Neural crest cell (in vitro differentiated cells): ENCODE measurements around the gene MS4A10. TPM values are rescaled to one million over a fixed set of nuclear protein-coding genes. Genes with fewer than 3 reads are reported as not detected.

Experiments used
- DNase-seq: peaks from one replicate; pipeline ENCODE4 v3.0.0; 2021; ENCODE audit warnings: low read depth, mixed read lengths, low spot score
- H3K27ac Mint-ChIP-seq: one replicate; pipeline ENCODE4 v1.8.0; 2021; ENCODE audit warnings: mild to moderate bottlenecking, mixed read lengths; ENCODE audit not compliant: unreplicated experiment
- H3K27me3 Mint-ChIP-seq: 2 replicates; pipeline ENCODE4 v1.8.0; 2021; ENCODE audit warnings: low read depth, mild to moderate bottlenecking, mixed read lengths
- H3K36me3 Mint-ChIP-seq: 2 replicates; pipeline ENCODE4 v1.8.0; 2021; ENCODE audit warnings: low read depth, mild to moderate bottlenecking, mixed read lengths
- H3K4me1 Mint-ChIP-seq: 2 replicates; pipeline ENCODE4 v1.8.0; 2021; ENCODE audit warnings: mixed read lengths
- H3K4me3 Mint-ChIP-seq: one replicate; pipeline ENCODE4 v1.8.0; 2021; ENCODE audit warnings: mild to moderate bottlenecking, mixed read lengths
- H3K9me3 Mint-ChIP-seq: 2 replicates; pipeline ENCODE4 v1.8.0; 2021; ENCODE audit warnings: mixed read lengths
- CTCF ChIP-seq: fragments of 200-600 bp; sonication (generic); conservative IDR thresholded peaks from 2 replicates; pipeline ENCODE4 v1.5.0; 2021; ENCODE audit warnings: antibody characterized with exemption, mild to moderate bottlenecking
- total RNA-seq: library from RNA; stranded (reverse); gene quantifications from 2 replicates; pipeline ENCODE4 v1.2.1, GENCODE V29; 2021

Gene MS4A10
- total RNA-seq, 1 donor from 2014 or later, result not detected

GRCh38 chr11:60762851-60763691 is 22.1 kb upstream of the MS4A10 start:
- Mint-ChIP-seq H3K9me3 (no peaks in the 10 kb centered on the region), H3K27ac (no peak overlapping the region)
- TF ChIP-seq CTCF, result peak; percentile 55

GRCh38 chr11:60763692-60764369 is 21.3 kb upstream of the MS4A10 start:
- Mint-ChIP-seq H3K9me3 (no peaks in the 10 kb centered on the region), H3K27me3 (peaks cover 9% of the 10 kb centered on the region), H3K4me3 (no peak overlapping the region), H3K36me3 (no peaks in the 10 kb centered on the region), H3K4me1 (no peaks in the 10 kb centered on the region), H3K27ac (no peak overlapping the region)
- DNase-seq, result no peak
- TF ChIP-seq CTCF, result no peak

More at GRCh38 chr11:60762851-60763691, 22.1 kb upstream of the MS4A10 start:
- H3K4me3 Mint-ChIP-seq, result no peak overlapping the region
- no peaks in the 10 kb centered on the region for H3K36me3 Mint-ChIP-seq
- H3K4me1 Mint-ChIP-seq, result no peaks in the 10 kb centered on the region
- peaks cover 9% of the 10 kb centered on the region for H3K27me3 Mint-ChIP-seq
- no peak for DNase-seq

- Mint-ChIP-seq H3K4me3 (no peak overlapping the region), H3K27ac (no peak overlapping the region), H3K27me3 (peaks cover 6% of the 10 kb centered on the region), H3K9me3 (no peaks in the 10 kb centered on the region), H3K4me1 (no peaks in the 10 kb centered on the region), H3K36me3 (no peaks in the 10 kb centered on the region)
- no peak for DNase-seq
- no peak for TF ChIP-seq CTCF
These were observed 20.3 kb upstream of the MS4A10 start for GRCh38 chr11:60764879-60765278.

- H3K4me1 Mint-ChIP-seq, result no peaks in the 10 kb centered on the region
These were observed 19.8 kb upstream of the MS4A10 start for GRCh38 chr11:60765355-60765754.

GRCh38 chr11:60766547-60766946 is 18.6 kb upstream of the MS4A10 start:
- peaks cover 6% of the 10 kb centered on the region for H3K27me3 Mint-ChIP-seq
- DNase-seq, result no peak
- H3K27ac Mint-ChIP-seq, result no peak overlapping the region
- no peaks in the 10 kb centered on the region for H3K9me3 Mint-ChIP-seq
- H3K36me3 Mint-ChIP-seq, result no peaks in the 10 kb centered on the region
- no peak for TF ChIP-seq CTCF
- H3K4me3 Mint-ChIP-seq, result no peak overlapping the region
- no peaks in the 10 kb centered on the region for H3K4me1 Mint-ChIP-seq

More at GRCh38 chr11:60765355-60765754, 19.8 kb upstream of the MS4A10 start:
- DNase-seq, result no peak
- H3K27ac Mint-ChIP-seq, result no peak overlapping the region
- H3K36me3 Mint-ChIP-seq, result no peaks in the 10 kb centered on the region
- no peaks in the 10 kb centered on the region for H3K9me3 Mint-ChIP-seq
- no peak for TF ChIP-seq CTCF
- H3K4me3 Mint-ChIP-seq, result no peak overlapping the region
- peaks cover 6% of the 10 kb centered on the region for H3K27me3 Mint-ChIP-seq
